Mucosa of descending colon (tissue), 3 donors: ENCODE data around the gene CHP1. TPM values are rescaled to one million over a fixed set of nuclear protein-coding genes. Genes with fewer than 3 reads are reported as not detected.
"Not testable (repeated sequence)": the region's sequence is repeated elsewhere in the genome, so short reads cannot be mapped to it uniquely, and the experiment has no call there.

Experiments used
- ATAC-seq: fragments of 200-7000 bp; cut with Tn5 transposase; one replicate; pipeline ENCODE4 v1.9.1; 2020; ENCODE audit warnings: mild to moderate bottlenecking, moderate library complexity
- DNase-seq, 3 donors: peaks; one replicate each; pipeline ENCODE4 v3.0.0-alpha.2; 2020
- H3K36me3 ChIP-seq: fragments of 200-600 bp; one replicate; pipeline ENCODE4 v1.8.0; 2021; ENCODE audit warnings: low read depth, mild to moderate bottlenecking
- H3K4me1 ChIP-seq: fragments of 200-600 bp; one replicate; pipeline ENCODE4 v1.8.0; 2021; ENCODE audit warnings: low read depth, mild to moderate bottlenecking
- H3K4me3 ChIP-seq: fragments of 200-600 bp; one replicate; pipeline ENCODE4 v1.8.0; 2021; ENCODE audit warnings: mild to moderate bottlenecking
- H3K9me3 ChIP-seq: fragments of 200-600 bp; one replicate; pipeline ENCODE4 v1.8.0; 2021; ENCODE audit warnings: mild to moderate bottlenecking
- CTCF ChIP-seq: fragments of 200-600 bp; IDR thresholded peaks from one replicate; pipeline ENCODE4 v1.8.0; 2022; ENCODE audit warnings: antibody characterized with exemption, mild to moderate bottlenecking
- intact Hi-C, 2 donors: fragments of 100-400 bp; cut with DNase I in 1 of 2; cut with micrococcal nuclease in 1 of 2; formaldehyde crosslinking; loops; one replicate each; pipeline versions ENCODE4 v1.11.0 to v1.11.1; 2022; cut with DNase I, micrococcal nuclease
- total RNA-seq, 3 donors: library from RNA; stranded (reverse); fragmentation: NEBNext Ultra II Directional in 2 of 3; extraction: Animal tissue kit (Norgen Biotek cat#: 25700) in 2 of 3; gene quantifications; one replicate each; pipeline versions ENCODE4 v1.2.1 to v1.2.4, GENCODE V29; 2021 to 2023
- donor health status: DM: no; HTN: no; CAD: no; lungs with moderate emphysema.
- donor health status: DM: no; HTN: no; CAD: no.
- donor health status: DM: no; HTN: yes; CAD: no.

CHP1 gene
- total RNA-seq, 3 donors from 2014 or later, result 233 to 461 (median 354) TPM

DNA sequence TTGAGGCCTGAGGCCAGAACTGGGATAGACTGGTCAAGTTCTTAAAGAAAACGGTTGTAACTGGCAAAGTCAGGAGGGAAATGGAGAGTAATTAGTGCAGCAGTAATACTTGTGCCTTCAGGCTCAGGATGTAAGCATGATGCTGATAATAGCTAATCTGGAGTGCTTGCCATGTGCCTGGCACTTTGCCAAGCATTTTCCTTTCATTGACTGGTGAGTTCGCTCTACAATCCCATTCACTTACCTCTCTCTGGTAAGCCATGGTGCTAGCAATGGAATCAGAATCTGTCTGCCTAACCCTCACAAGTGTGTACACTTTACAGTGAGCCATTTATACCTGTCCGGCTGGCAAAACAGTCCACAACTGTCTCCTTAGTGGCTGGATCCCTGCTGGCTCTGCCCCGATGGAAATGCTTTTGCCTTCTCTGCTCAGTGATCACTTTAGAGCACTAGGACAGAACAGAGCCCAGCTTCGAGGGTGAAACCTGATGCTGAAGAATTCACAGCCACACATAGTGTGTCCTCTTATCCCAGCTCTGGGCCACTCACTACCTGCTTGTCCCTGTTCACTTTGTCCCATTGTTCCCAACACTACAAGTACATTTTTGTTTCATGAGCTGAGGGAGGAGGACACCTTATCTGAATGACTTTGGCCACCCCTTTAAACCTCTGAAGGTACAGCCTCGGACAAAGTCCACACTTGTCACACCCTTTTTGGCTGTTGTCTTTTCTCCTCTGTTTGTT is 10.3 kb downstream of the CHP1 start:
- peak in 1 of 3 donors; percentile 70 for DNase-seq

GRCh38 chr15:41250745-41251144 is 19.7 kb downstream of the CHP1 start:
- H3K4me1 ChIP-seq, H3K36me3 ChIP-seq, H3K4me3 ChIP-seq, intact Hi-C loops, H3K9me3 ChIP-seq: not testable (repeated sequence)
- peak; percentile 80 for ATAC-seq
- DNase-seq, result peak in 2 of 3 donors; percentile 53 to 56

More for the DNA sequence above, 10.3 kb downstream of the CHP1 start:
- no peaks in the 10 kb centered on the region for H3K9me3 ChIP-seq
- TF ChIP-seq CTCF, result no peak
- H3K36me3 ChIP-seq, result no peaks in the 10 kb centered on the region
- peak; percentile 98 for ATAC-seq
- H3K4me3 ChIP-seq, result no peak overlapping the region
- H3K4me1 ChIP-seq, result peaks cover 22% of the 10 kb centered on the region
- intact Hi-C loops, result no loop called here

- intact Hi-C loops, result no loop called here
- no peak for TF ChIP-seq CTCF
- H3K4me3 ChIP-seq, result no peak overlapping the region
- no peaks in the 10 kb centered on the region for H3K36me3 ChIP-seq
- DNase-seq, result no peak
- H3K4me1 ChIP-seq, result peaks cover 9% of the 10 kb centered on the region
- H3K9me3 ChIP-seq, result no peaks in the 10 kb centered on the region
- ATAC-seq, result no peak
Measured at GRCh38 chr15:41251411-41251810, 20.3 kb downstream of the CHP1 start.

- no peak for TF ChIP-seq CTCF
- no peak overlapping the region for H3K4me3 ChIP-seq
- ATAC-seq (no peak), DNase-seq (no peak)
- H3K36me3 ChIP-seq, result no peaks in the 10 kb centered on the region
- intact Hi-C loops, result no loop called here
- H3K4me1 ChIP-seq, result peaks cover 26% of the 10 kb centered on the region
- no peaks in the 10 kb centered on the region for H3K9me3 ChIP-seq
Measured at GRCh38 chr15:41254560-41254959, 23.5 kb downstream of the CHP1 start.

DNA sequence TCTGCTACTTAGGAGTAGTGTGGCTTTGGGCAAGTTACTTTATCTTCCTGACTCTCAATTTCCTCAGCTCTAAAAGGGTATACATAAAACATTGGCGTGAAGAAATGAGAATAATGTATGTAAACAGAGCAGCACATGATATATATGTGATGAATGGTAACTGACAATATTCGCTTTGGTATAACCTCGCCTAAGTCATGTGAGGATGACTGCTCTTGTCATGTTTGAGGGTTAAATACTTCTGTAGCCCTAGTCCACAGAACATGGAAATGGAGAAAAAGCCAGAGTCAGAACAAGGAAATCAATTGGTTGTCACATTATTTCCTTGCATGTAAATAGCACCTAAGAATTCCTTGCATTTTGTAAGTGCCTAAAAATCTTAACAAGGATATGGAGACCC is 25.0 kb downstream of the CHP1 start:
- peaks cover 20% of the 10 kb centered on the region for H3K4me1 ChIP-seq
- intact Hi-C loops, result no loop called here
- ATAC-seq, result no peak
- TF ChIP-seq CTCF, result no peak
- H3K4me3 ChIP-seq, result no peak overlapping the region
- H3K9me3 ChIP-seq, result no peaks in the 10 kb centered on the region
- no peak for DNase-seq
- no peaks in the 10 kb centered on the region for H3K36me3 ChIP-seq

GRCh38 chr15:41256577-41257038 is 25.5 kb downstream of the CHP1 start:
- intact Hi-C loops, result no loop called here
- H3K4me3 ChIP-seq, result no peak overlapping the region
- DNase-seq (no peak), ATAC-seq (peak; percentile 13)
- TF ChIP-seq CTCF, result no peak
- H3K36me3 ChIP-seq, result no peaks in the 10 kb centered on the region
- H3K9me3 ChIP-seq, result no peaks in the 10 kb centered on the region
- H3K4me1 ChIP-seq, result peaks cover 20% of the 10 kb centered on the region
